K562 (cell line): ENCODE results near the gene ZNF564. TPM values are rescaled to one million over a fixed set of nuclear protein-coding genes. Genes with fewer than 3 reads are reported as not detected.

ENCODE experiments used
- HBP1 ChIP-seq: fragments of 450-650 bp; formaldehyde crosslinking; IDR thresholded peaks from 2 replicates; pipeline ENCODE4 v1.4.0; 2022; ENCODE audit warnings: missing genetic modification characterization
- HNRNPLL ChIP-seq: fragments of 200-400 bp; formaldehyde crosslinking; IDR thresholded peaks from 2 replicates; pipeline ENCODE4 v1.6.1; 2017; ENCODE audit warnings: low read length, low read depth, mild to moderate bottlenecking; ENCODE audit not compliant: poor library complexity, severe bottlenecking
- POLR2H ChIP-seq: IDR thresholded peaks from 2 replicates; pipeline ENCODE4 v1.6.1; 2016; ENCODE audit warnings: missing genetic modification characterization, low read depth, mild to moderate bottlenecking, control low read depth, missing compliant biosample characterization, moderate library complexity
- STAT5B ChIP-seq: fragments of 250-450 bp; sonication (Bioruptor Pico); IDR thresholded peaks from 2 replicates; pipeline ENCODE4 v1.8.0; 2021; ENCODE audit warnings: mild to moderate bottlenecking, inconsistent platforms
- TCF7L2 ChIP-seq: fragments of 150-350 bp; IDR thresholded peaks from 2 replicates; pipeline ENCODE4 v1.6.1; 2016; ENCODE audit warnings: low read depth, mild to moderate bottlenecking, low read length, moderate library complexity
- ZNF408 ChIP-seq: fragments of 250-450 bp; sonication (Bioruptor Pico); IDR thresholded peaks from 2 replicates; pipeline ENCODE4 v1.4.0; 2020; ENCODE audit warnings: low read depth, mild to moderate bottlenecking, moderate library complexity
- polyA plus RNA-seq, 8 experiments: library from polyadenylated mRNA; depleted of rRNA in 4 of 8; stranded (reverse) in 5 of 8; unstranded in 3 of 8; fragments of >200 nt; fragmentation: Nextera tagmentation in 2 of 8; fragmentation: Illumina TruSeq in 1 of 8; extraction: Ambion mirVana in 2 of 8; extraction: Trizol in 1 of 8; gene quantifications; 2 replicates each; pipeline versions ENCODE4 v1.2.1 to v1.2.3, GENCODE V29; 2011 to 2014; ENCODE audit warnings: inconsistent platforms in 1 of 8, missing spikeins in 1 of 8
- total RNA-seq, 7 experiments: library from RNA; depleted of rRNA in 6 of 7; stranded (reverse); fragments of >200 nt in 6 of 7; fragmentation: Illumina TruSeq in 2 of 7; extraction: Trizol in 2 of 7; gene quantifications; 2 replicates each; pipeline versions ENCODE4 v1.2.1 to v1.2.3, GENCODE V29; 2011 to 2021; ENCODE audit warnings: low replicate concordance in 1 of 7
- TF ChIP-seq, protein P1 (sequence below): sonication (generic); formaldehyde crosslinking; IDR thresholded peaks from 2 replicates; pipeline ENCODE4 v1.8.1; 2023; ENCODE audit warnings: mild to moderate bottlenecking, missing genetic modification reagents
- TF ChIP-seq, protein P2 (sequence below): fragments of 200-800 bp; sonication (Bioruptor generic); IDR thresholded peaks from 2 replicates; pipeline ENCODE4 v1.6.1; 2016; ENCODE audit warnings: missing genetic modification characterization, missing compliant biosample characterization
- TF ChIP-seq, protein P3 (sequence below), 2 experiments: fragments of 250-450 bp in 1 of 2; fragments of 450-650 bp in 1 of 2; sonication (Bioruptor Pico) in 1 of 2; IDR thresholded peaks; 2 replicates each; pipeline versions ENCODE4 v1.6.1 to v1.8.0; 2016 to 2021; ENCODE audit warnings: mild to moderate bottlenecking in 2 of 2, moderate library complexity in 2 of 2, missing compliant biosample characterization in 1 of 2, missing genetic modification characterization in 1 of 2

ZNF564 gene
- total and polyA plus RNA-seq, 9 of the 15 experiments (the other 6 are each of a cell fraction or from before 2014, with no cell fraction given): 1.4 to 8.1 (median 5.6) TPM

- no peak for TF ChIP-seq HBP1 (CRISPR knock-in tag)
- TF ChIP-seq, protein P1, sequence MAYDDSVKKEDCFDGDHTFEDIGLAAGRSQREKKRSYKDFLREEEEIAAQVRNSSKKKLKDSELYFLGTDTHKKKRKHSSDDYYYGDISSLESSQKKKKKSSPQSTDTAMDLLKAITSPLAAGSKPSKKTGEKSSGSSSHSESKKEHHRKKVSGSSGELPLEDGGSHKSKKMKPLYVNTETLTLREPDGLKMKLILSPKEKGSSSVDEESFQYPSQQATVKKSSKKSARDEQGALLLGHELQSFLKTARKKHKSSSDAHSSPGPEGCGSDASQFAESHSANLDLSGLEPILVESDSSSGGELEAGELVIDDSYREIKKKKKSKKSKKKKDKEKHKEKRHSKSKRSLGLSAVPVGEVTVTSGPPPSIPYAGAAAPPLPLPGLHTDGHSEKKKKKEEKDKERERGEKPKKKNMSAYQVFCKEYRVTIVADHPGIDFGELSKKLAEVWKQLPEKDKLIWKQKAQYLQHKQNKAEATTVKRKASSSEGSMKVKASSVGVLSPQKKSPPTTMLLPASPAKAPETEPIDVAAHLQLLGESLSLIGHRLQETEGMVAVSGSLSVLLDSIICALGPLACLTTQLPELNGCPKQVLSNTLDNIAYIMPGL (CRISPR knock-in tag): no peak
- TF ChIP-seq POLR2H: no peak
- TF ChIP-seq ZNF408 (CRISPR knock-in tag): no peak
- no peak for TF ChIP-seq TCF7L2
- TF ChIP-seq STAT5B (CRISPR knock-in tag): no peak
- TF ChIP-seq, protein P2, sequence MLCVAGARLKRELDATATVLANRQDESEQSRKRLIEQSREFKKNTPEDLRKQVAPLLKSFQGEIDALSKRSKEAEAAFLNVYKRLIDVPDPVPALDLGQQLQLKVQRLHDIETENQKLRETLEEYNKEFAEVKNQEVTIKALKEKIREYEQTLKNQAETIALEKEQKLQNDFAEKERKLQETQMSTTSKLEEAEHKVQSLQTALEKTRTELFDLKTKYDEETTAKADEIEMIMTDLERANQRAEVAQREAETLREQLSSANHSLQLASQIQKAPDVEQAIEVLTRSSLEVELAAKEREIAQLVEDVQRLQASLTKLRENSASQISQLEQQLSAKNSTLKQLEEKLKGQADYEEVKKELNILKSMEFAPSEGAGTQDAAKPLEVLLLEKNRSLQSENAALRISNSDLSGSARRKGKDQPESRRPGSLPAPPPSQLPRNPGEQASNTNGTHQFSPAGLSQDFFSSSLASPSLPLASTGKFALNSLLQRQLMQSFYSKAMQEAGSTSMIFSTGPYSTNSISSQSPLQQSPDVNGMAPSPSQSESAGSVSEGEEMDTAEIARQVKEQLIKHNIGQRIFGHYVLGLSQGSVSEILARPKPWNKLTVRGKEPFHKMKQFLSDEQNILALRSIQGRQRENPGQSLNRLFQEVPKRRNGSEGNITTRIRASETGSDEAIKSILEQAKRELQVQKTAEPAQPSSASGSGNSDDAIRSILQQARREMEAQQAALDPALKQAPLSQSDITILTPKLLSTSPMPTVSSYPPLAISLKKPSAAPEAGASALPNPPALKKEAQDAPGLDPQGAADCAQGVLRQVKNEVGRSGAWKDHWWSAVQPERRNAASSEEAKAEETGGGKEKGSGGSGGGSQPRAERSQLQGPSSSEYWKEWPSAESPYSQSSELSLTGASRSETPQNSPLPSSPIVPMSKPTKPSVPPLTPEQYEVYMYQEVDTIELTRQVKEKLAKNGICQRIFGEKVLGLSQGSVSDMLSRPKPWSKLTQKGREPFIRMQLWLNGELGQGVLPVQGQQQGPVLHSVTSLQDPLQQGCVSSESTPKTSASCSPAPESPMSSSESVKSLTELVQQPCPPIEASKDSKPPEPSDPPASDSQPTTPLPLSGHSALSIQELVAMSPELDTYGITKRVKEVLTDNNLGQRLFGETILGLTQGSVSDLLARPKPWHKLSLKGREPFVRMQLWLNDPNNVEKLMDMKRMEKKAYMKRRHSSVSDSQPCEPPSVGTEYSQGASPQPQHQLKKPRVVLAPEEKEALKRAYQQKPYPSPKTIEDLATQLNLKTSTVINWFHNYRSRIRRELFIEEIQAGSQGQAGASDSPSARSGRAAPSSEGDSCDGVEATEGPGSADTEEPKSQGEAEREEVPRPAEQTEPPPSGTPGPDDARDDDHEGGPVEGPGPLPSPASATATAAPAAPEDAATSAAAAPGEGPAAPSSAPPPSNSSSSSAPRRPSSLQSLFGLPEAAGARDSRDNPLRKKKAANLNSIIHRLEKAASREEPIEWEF (CRISPR knock-in tag): no peak
- no peak for TF ChIP-seq HNRNPLL
- TF ChIP-seq, protein P3, sequence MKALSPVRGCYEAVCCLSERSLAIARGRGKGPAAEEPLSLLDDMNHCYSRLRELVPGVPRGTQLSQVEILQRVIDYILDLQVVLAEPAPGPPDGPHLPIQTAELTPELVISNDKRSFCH (CRISPR knock-in tag; IDR thresholded peaks at IDR 0.05): no peak
- TF ChIP-seq, protein P3 (tag; IDR thresholded peaks at IDR 0.05): no peak
Observed at GRCh38 chr19:12544401-12544876, 6.8 kb downstream of the ZNF564 start (continued).
